HL-60 (cell line): ENCODE measurements around the gene LRP1B.

ENCODE experiments used
- DNase-seq, 2 experiments: peaks; one replicate each; pipeline ENCODE4 v3.0.0-alpha.2; 2010 to 2020; ENCODE audit warnings: low read depth in 1 of 2, low spot score in 1 of 2
- H3K27ac ChIP-seq: fragments of 250-450 bp; sonication (Bioruptor Pico); replicated peaks from 2 replicates; pipeline ENCODE4 v1.5.1; 2020; ENCODE audit warnings: mild to moderate bottlenecking, moderate library complexity
- H3K27me3 ChIP-seq: fragments of 250-450 bp; sonication (Bioruptor Pico); 2 replicates; pipeline ENCODE4 v1.5.1; 2021; ENCODE audit warnings: mild to moderate bottlenecking, moderate library complexity; ENCODE audit not compliant: insufficient read depth, poor library complexity, severe bottlenecking
- H3K4me3 ChIP-seq: replicated peaks from 2 replicates; pipeline ENCODE4 v1.5.1; 2011; ENCODE audit warnings: mild to moderate bottlenecking, control low read depth, low read length; ENCODE audit not compliant: insufficient read depth
- GABPA ChIP-seq: IDR thresholded peaks from 2 replicates; pipeline ENCODE4 v1.6.1; 2012; ENCODE audit warnings: low read depth
- POLR2AphosphoS5 ChIP-seq: IDR thresholded peaks from 2 replicates; pipeline ENCODE4 v1.6.1; 2012; ENCODE audit warnings: low read depth
- SPI1 ChIP-seq: IDR thresholded peaks from 2 replicates; pipeline ENCODE4 v1.6.1; 2012; ENCODE audit warnings: low read depth, mild to moderate bottlenecking, borderline replicate concordance
- TF ChIP-seq, protein P1 (sequence below): IDR thresholded peaks from one replicate; pipeline ENCODE4 v1.5.1; 2011; ENCODE audit warnings: low read length, control low read depth, inconsistent platforms; ENCODE audit not compliant: insufficient read depth
- TF ChIP-seq, protein P2 (sequence below): IDR thresholded peaks from 2 replicates; pipeline ENCODE4 v1.6.1; 2012; ENCODE audit warnings: low read depth; ENCODE audit not compliant: insufficient replicate concordance

LRP1B gene

DNA sequence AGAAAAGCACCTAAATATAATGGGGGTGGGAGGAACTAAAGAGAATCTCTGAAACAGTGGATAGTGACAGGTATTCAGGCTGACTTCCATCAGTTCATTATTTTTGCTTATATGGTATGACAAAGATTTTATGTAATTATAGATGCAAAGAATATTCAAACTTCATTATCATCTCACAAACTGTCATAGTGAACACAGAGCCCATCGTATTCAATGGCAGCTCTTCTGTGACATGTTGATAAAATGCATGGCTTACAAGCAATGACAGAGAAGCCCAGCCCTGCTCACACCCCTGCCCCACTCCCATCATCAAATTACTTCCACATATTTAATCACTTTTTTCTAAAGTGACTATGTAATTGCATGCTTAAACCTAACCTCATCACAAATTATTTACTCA is 904.3 kb downstream of the LRP1B start:
- Histone ChIP-seq H3K27me3 (no peaks in the 10 kb centered on the region), H3K4me3 (no peak overlapping the region), H3K27ac (no peak overlapping the region)
- TF ChIP-seq, protein P1, sequence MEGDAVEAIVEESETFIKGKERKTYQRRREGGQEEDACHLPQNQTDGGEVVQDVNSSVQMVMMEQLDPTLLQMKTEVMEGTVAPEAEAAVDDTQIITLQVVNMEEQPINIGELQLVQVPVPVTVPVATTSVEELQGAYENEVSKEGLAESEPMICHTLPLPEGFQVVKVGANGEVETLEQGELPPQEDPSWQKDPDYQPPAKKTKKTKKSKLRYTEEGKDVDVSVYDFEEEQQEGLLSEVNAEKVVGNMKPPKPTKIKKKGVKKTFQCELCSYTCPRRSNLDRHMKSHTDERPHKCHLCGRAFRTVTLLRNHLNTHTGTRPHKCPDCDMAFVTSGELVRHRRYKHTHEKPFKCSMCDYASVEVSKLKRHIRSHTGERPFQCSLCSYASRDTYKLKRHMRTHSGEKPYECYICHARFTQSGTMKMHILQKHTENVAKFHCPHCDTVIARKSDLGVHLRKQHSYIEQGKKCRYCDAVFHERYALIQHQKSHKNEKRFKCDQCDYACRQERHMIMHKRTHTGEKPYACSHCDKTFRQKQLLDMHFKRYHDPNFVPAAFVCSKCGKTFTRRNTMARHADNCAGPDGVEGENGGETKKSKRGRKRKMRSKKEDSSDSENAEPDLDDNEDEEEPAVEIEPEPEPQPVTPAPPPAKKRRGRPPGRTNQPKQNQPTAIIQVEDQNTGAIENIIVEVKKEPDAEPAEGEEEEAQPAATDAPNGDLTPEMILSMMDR = no peak
- TF ChIP-seq POLR2AphosphoS5 = no peak
- TF ChIP-seq, protein P2, sequence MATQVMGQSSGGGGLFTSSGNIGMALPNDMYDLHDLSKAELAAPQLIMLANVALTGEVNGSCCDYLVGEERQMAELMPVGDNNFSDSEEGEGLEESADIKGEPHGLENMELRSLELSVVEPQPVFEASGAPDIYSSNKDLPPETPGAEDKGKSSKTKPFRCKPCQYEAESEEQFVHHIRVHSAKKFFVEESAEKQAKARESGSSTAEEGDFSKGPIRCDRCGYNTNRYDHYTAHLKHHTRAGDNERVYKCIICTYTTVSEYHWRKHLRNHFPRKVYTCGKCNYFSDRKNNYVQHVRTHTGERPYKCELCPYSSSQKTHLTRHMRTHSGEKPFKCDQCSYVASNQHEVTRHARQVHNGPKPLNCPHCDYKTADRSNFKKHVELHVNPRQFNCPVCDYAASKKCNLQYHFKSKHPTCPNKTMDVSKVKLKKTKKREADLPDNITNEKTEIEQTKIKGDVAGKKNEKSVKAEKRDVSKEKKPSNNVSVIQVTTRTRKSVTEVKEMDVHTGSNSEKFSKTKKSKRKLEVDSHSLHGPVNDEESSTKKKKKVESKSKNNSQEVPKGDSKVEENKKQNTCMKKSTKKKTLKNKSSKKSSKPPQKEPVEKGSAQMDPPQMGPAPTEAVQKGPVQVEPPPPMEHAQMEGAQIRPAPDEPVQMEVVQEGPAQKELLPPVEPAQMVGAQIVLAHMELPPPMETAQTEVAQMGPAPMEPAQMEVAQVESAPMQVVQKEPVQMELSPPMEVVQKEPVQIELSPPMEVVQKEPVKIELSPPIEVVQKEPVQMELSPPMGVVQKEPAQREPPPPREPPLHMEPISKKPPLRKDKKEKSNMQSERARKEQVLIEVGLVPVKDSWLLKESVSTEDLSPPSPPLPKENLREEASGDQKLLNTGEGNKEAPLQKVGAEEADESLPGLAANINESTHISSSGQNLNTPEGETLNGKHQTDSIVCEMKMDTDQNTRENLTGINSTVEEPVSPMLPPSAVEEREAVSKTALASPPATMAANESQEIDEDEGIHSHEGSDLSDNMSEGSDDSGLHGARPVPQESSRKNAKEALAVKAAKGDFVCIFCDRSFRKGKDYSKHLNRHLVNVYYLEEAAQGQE = no peak
- no peak for TF ChIP-seq GABPA
- TF ChIP-seq SPI1 = no peak
- DNase-seq = no peak

DNA sequence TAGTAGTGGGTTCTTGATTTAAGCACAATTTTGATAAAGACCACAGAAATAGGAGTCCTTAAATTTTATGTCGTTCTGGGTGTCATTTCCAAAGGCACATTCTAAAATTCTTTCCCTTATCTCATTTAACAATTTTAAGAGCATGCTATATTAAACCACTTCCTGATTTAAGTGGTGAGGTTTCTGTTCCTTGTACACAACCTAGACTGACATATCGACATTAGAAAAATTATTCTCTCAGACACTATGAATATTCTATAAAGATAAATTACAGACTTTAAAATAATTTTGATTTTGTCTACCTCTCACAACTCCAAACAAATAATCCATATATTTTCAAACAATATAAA is 923.8 kb downstream of the LRP1B start:
- TF ChIP-seq POLR2AphosphoS5 (no peak), GABPA (no peak), SPI1 (peak; percentile 48)
- TF ChIP-seq, protein P2 = no peak
- H3K27me3 ChIP-seq = no peaks in the 10 kb centered on the region
- no peak overlapping the region for H3K27ac ChIP-seq
- no peak for DNase-seq
- no peak overlapping the region for H3K4me3 ChIP-seq

DNA sequence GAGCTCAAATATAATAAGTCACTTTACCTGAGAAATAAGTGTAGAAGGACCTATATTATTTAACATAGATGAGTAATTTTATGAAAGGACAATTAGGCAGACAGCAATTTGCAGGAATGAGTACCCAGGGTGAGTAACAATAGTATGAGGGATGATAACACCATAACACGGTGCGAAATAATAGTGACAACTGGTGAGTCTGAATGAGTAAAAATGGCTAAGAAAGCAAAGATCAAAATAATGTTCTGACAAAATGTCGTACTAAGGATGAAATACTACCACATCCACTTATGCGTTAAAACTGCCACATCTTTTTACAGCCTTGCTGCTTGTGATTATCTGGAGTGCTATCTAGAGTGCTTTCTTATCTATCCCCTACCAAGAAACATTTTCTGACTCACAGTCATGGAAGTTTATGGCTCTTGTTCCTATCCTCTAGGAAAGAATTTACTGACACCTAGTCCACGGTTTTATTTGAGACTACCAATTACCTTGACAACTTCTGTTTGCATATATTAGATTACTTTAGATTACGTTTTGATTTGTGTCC is 929.7 kb downstream of the LRP1B start:
- Histone ChIP-seq H3K27ac (no peak overlapping the region), H3K27me3 (no peaks in the 10 kb centered on the region), H3K4me3 (no peak overlapping the region)
- TF ChIP-seq GABPA = no peak
- TF ChIP-seq, protein P2 = no peak
- TF ChIP-seq, protein P1 = no peak
- DNase-seq = no peak
